ENCODE data around the gene HPS6. TPM values are rescaled to one million over a fixed set of nuclear protein-coding genes. Genes with fewer than 3 reads are reported as not detected.

Gene HPS6
- total and polyA plus RNA-seq, 8 donors, result 7.0 to 42.4 (median 10.6) TPM

- H3K27me3 ChIP-seq, result no peaks in the 10 kb centered on the region
- no peak overlapping the region for H3K27ac ChIP-seq
- WGBS, 5 donors, result 67 to 80% (median 72%) methylated on average over 4 of the region's 4 CpGs
- H3K36me3 ChIP-seq, result peaks cover 0 to 25% (median 13%) of the 10 kb centered on the region in 4 donors
- intact Hi-C loops (cut with DNase I; ENCODE audit: low total_unique reads), result no loop called here
- H3K4me3 ChIP-seq, result no peak overlapping the region
- peak; percentile 89 for DNase-seq
- H3K4me1 ChIP-seq, result peaks cover 7 to 25% (median 14%) of the 10 kb centered on the region in 4 donors
- no peaks in the 10 kb centered on the region for H3K9me3 ChIP-seq
- TF ChIP-seq POLR2A (IDR thresholded peaks at IDR 0.05) (no peak), CTCF (IDR thresholded peaks at IDR 0.05) (peak in 5 of 7 experiments; percentile 83 to 94 (median 91)), EP300 (IDR thresholded peaks at IDR 0.05) (no peak), POLR2AphosphoS5 (IDR thresholded peaks at IDR 0.05) (peak in 1 of 3 donors; percentile 53)
These were observed 7.8 kb downstream of the HPS6 start for GRCh38 chr10:102072673-102073527.

GRCh38 chr10:102083541-102083940, 18.4 kb downstream of the HPS6 start:
- H3K36me3 ChIP-seq, result no peaks in the 10 kb centered on the region
- H3K9me3 ChIP-seq, result no peaks in the 10 kb centered on the region
- DNase-seq, result no peak
- intact Hi-C loops (cut with DNase I; ENCODE audit: low total_unique reads), result no loop called here
- H3K27ac ChIP-seq, result no peak overlapping the region
- TF ChIP-seq POLR2AphosphoS5 (IDR thresholded peaks at IDR 0.05) (no peak), CTCF (IDR thresholded peaks at IDR 0.05) (no peak), EP300 (IDR thresholded peaks at IDR 0.05) (no peak), POLR2A (IDR thresholded peaks at IDR 0.05) (no peak)
- H3K4me1 ChIP-seq, result no peaks in the 10 kb centered on the region
- no peak overlapping the region for H3K4me3 ChIP-seq
- H3K27me3 ChIP-seq, result no peaks in the 10 kb centered on the region
- WGBS, 5 donors, result 87 to 99% (median 93%) methylated on average over 3 of the region's 3 CpGs

DNA sequence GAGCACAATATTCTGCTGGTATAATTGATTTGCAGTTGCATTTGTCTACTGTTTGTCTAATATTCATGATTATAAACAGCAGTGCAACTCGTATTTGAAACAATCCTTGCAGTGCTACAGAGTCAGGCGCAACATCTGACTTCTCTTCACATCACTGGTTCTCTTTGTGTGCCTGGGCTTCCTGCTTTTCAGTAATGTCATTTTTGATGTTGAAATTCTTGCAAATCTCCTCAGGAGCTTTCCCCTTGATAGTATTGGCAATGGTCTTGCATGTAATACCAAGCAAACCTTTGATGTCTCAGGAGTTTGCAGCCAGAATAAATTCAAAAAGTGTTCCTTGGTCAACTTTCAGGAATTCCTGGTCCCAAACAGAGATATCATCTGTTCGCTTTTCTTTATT, 20.2 kb downstream of the HPS6 start:
- H3K27me3 ChIP-seq, result no peaks in the 10 kb centered on the region

GRCh38 chr10:102086196-102086595, 21.0 kb downstream of the HPS6 start:
- intact Hi-C loops (cut with DNase I; ENCODE audit: low total_unique reads), result no loop called here

More for the DNA sequence above, 20.2 kb downstream of the HPS6 start:
- Histone ChIP-seq H3K36me3 (no peaks in the 10 kb centered on the region), H3K27ac (no peak overlapping the region), H3K4me3 (no peak overlapping the region), H3K9me3 (no peaks in the 10 kb centered on the region), H3K4me1 (no peaks in the 10 kb centered on the region)
- TF ChIP-seq POLR2AphosphoS5 (IDR thresholded peaks at IDR 0.05) (no peak), EP300 (IDR thresholded peaks at IDR 0.05) (no peak), POLR2A (IDR thresholded peaks at IDR 0.05) (no peak), CTCF (IDR thresholded peaks at IDR 0.05) (no peak)
- intact Hi-C loops (cut with DNase I; ENCODE audit: low total_unique reads), result no loop called here
- DNase-seq, result no peak
- WGBS, 5 donors, result 84 to 90% (median 88%) methylated on average over 3 of the region's 3 CpGs

More at GRCh38 chr10:102086196-102086595, 21.0 kb downstream of the HPS6 start:
- DNase-seq, result no peak
- Histone ChIP-seq H3K36me3 (no peaks in the 10 kb centered on the region), H3K27me3 (no peaks in the 10 kb centered on the region), H3K27ac (no peak overlapping the region), H3K4me1 (no peaks in the 10 kb centered on the region), H3K9me3 (no peaks in the 10 kb centered on the region), H3K4me3 (no peak overlapping the region)
- no peak for TF ChIP-seq POLR2A (IDR thresholded peaks at IDR 0.05)
- TF ChIP-seq CTCF (IDR thresholded peaks at IDR 0.05), result no peak
- TF ChIP-seq POLR2AphosphoS5 (IDR thresholded peaks at IDR 0.05), result no peak
- TF ChIP-seq EP300 (IDR thresholded peaks at IDR 0.05), result no peak
- WGBS, 5 donors, result 92 to 97% (median 93%) methylated on average over 8 of the region's 8 CpGs
